ENCODE data around the gene TBC1D3I.
"Not testable (repeated sequence)": the region's sequence is repeated elsewhere in the genome, so short reads cannot be mapped to it uniquely, and the experiment has no call there.

Gene TBC1D3I

GRCh38 chr17:36206486-36206821 is 57.9 kb downstream of the TBC1D3I start:
- not testable (repeated sequence) for DNase-seq (ENCODE audit: low read depth in 2 of 2)

- DNase-seq (ENCODE audit: low read depth in 2 of 2), result no peak
Observed at GRCh38 chr17:36205637-36206485, 58.5 kb downstream of the TBC1D3I start.

GRCh38 chr17:36204724-36205500 is 59.5 kb downstream of the TBC1D3I start:
- DNase-seq (ENCODE audit: low read depth in 2 of 2), result no peak

All from stimulated activated CD8-positive, alpha-beta memory T cell treated with anti-CD3 and anti-CD28 coated beads, Interleukin-2, amount 100 ng/mL, for 48 hours (primary cell).